NCI-H82 (cell line): ENCODE data around the gene TNNT3.
"Not testable (repeated sequence)": the region's sequence is repeated elsewhere in the genome, so short reads cannot be mapped to it uniquely, and the experiment has no call there.

Source experiments
- DNase-seq: peaks from one replicate; lab custom pipeline; 2025; lab: John Stamatoyannopoulos, UW

The TNNT3 gene

DNA sequence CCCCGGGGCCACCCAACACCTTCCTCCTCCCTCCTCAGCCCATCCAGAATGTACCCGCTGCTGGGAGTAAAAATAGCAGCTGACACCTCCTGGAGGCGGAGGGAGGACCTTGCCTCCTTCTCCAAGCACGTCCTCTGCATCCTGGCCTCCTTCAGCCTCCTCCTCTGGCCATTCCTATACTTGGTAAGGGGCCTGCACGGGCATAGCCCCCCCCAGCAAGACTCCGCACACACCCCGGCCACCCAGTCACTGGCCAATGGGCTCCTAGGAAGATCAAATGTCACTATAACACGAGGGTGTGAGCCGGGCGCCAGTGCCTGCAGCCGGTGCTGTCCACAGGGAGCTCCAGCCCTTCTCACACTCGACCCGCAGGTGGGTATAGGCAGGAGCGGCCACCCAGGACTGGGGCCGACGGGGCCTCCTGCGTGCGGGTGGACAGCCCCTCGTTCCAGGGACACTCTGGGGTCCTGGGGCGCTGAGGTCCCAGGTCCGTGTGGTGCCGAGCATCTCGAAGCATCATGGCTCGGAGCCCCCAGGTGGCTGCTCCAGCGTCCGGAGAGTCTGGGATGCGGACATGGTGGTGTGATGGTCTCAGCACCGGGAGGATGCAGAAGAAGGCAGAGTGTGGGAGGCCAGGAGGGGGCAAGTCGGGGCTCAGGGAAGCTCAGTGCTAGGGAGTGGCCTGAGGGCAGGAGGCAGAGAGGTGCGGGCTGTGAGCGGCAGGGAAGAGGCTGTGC, at the start of gene TNNT3:
Gene TNNT3 (plus strand): TSS at position 313 of the 737 bp plus-strand sequence. CDS start 3,172 bp downstream, outside the sequence.
- no peak for DNase-seq

- no peak for DNase-seq
These were observed 49.2 kb upstream of the TNNT3 start for GRCh38 chr11:1870326-1870696.

DNA sequence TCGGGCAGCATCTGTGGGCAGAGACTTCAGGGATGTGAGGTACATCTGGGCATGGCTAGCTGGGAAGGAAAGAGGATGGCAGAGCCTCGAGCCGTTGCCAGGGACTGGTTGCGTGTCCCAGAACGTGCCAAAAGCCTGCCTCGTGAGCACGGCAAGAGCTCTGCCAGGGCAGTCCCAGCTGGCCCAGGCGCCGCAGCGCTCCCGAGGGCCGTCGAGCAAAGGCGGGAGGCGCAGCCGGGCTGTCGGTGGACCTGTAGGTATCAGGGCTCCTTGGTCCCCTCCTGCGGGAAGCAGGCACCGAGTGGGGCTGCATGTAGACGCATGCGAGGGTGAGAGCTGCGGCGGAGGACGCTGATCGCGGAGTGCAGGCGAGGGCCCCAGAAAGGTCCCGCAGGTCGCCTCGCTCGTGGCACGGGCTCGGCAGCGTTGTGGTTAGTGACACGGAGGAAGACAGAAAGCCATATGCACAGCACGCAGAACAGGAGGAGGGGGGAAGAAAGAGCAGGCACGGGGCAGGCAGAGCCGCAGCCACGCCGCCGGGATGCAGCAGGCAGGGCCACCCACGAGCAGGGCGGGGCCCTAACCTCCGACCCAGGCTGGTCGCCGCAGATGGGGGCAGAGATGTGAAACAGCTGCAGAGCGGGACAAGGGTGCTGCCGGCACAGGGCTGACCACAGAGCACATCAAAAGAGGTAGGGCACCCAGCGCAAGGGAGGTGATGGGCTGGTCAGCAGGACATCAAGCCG, 48.6 kb upstream of the TNNT3 start:
- no peak for DNase-seq

- DNase-seq = no peak
These were observed 48.0 kb upstream of the TNNT3 start for GRCh38 chr11:1871531-1871930.

DNA sequence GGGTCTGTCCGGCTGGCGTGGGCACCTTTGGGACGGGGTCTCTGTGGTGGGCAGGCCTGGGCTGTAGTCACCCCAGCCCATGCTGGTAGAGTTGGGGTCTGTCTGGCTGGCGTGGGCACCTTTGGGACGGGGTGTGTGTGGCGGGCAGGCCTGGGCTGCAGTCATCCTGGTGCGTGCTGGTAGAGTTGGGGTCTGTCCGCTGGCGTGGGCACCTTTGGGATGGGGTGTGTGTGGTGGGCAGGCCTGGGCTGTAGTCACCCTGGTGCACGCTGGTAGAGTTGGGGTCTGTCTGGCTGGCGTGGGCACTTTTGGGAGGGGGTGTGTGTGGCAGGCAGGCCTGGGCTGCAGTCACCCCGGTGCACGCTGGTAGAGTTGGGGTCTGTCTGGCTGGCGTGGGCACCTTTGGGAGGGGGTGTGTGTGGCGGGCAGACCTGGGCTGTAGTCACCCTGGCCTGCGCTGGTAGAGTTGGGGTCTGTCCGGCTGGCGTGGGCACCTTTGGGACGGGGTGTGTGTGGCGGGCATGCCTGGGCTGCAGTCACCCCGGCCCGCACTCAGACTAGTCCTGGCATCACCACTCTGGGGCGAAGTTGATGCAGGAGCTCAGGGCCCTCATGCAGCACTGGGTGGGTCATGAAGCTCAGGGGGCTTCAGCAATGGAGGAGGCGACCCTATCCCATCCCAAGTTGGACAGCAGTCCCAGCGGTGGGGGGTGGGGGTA, 47.1 kb upstream of the TNNT3 start:
- no peak for DNase-seq

DNA sequence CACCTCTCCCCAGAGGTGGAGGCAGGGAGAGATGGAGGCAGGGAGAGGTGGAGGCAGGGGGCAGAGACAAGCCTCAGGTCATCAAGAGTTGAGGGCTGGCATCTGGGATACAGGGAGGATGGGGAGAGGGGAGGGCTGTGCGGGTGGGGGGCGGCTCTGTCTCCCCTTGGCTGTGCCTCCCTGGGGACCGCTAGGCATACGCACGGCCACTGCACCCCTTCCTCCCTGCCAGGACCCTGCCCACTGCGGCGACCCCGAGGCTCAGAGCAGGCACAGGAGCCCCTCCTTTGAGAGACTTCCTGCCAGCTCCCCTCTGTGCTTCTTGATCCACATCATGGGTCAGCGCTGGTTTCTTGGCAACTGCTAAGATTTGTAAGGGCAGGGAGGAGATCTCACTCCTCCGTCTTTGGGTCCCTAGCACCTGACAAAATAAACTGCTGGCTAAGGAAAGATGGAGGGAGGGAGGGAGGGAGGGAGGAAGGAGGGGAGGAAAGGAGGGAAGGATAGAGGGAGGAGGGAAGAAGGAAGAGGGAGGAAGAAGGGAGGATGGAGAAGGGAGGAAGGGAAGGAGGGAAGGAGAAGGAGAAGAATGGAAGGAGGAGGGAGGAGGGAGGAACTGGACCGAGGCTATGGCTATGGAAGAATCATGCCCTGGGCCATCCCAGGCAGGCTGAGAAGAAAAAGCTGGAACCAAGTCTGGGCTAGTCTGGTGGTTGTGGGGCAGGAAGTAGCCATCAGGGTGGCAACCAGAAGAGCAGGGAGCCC, 46.3 kb upstream of the TNNT3 start:
- DNase-seq = no peak

- not testable (repeated sequence) for DNase-seq
These were observed 45.7 kb upstream of the TNNT3 start for GRCh38 chr11:1873813-1874150.

DNA sequence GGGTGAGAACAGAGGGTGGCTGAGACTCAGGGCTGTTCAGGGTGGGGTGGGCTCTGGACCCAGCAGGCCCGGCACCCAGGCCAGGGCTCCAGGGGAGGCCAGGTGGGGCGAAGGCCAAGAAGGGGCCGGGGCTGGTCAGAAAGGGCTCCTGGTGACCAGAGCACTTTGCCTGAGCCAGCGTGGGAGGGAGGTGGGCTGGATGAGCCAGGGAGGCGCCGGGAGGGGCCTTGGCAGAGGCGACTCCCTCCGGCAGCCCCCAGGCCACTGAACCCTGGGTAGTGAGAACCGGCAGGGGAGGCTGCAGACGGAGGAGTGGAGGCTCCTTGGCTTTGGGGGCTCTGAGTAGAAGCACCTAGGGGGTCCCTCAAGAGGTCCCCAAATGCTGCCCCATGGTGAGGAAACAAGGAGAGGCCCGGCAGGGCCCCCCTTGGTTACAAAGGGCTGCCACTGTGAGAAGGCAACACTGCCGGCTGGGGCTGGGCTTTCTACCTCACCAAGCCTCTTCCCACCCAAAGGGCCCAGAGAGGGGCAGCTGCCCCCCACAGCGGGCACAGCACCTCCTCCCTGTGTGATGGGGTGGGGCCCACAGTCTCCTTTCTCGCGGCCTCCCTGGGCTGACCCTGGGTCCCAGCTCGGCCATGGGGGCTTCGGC, 44.9 kb upstream of the TNNT3 start:
- DNase-seq = not testable (repeated sequence)

DNA sequence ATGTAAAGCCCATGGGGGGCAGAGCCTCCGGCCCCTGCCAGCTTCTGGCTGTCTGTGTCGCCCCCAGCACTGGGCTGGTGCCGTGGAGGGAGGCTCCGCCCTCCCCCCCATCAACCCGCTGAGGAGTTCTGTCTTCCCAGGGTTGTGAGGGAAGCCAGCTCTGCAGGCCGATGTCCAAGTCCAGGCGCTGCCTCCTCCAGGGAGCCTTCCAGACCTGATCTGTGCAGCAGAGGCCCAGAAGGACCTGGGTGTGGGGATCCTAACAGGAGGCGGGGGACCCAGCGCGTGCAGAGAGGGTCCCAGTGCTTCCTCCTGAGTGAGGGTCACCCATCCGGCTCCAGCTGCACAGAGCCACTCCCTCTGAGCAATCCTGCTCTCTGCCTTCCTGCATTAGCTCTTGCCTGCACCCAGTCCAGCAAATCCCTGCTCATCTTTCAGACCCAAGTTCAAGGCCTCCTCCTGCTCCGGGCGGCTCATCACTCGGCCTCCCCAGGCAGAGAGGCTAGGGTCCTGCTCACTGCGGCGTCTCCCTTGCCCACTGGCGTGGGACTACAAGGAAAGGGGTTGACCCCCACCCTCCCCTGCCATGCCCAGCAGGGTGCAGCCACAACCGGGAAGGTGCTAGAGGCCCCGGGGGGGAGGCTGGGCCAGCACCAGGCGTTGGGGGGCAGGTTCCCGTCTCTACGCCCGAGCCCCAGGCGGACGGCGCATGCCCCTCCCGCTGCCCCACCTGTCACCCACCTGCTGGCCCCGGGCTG, 44.2 kb upstream of the TNNT3 start:
- DNase-seq = no peak

DNA sequence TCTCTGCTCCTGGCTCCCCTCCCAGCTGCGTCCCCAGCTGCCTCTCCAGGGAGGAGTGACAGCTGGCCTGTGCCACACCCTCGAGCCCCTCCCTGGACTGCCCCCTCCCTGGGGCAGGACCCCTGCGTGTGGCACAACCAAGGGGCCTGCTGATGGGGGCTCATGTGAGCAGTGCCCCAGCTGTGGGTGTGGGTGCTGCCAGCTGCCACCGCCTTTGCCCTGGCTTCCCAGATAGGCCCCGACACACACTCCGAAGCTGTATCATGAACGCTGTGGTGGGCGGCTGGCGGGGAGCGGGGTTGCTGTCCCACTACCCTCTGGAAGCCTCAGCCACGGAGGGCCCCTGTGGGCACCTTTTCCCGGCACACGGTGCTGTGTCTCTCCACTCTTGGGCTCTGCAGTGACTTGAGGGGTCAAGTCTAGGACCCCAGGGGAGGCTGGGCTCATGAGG, 43.6 kb upstream of the TNNT3 start:
- DNase-seq = not testable (repeated sequence)

DNA sequence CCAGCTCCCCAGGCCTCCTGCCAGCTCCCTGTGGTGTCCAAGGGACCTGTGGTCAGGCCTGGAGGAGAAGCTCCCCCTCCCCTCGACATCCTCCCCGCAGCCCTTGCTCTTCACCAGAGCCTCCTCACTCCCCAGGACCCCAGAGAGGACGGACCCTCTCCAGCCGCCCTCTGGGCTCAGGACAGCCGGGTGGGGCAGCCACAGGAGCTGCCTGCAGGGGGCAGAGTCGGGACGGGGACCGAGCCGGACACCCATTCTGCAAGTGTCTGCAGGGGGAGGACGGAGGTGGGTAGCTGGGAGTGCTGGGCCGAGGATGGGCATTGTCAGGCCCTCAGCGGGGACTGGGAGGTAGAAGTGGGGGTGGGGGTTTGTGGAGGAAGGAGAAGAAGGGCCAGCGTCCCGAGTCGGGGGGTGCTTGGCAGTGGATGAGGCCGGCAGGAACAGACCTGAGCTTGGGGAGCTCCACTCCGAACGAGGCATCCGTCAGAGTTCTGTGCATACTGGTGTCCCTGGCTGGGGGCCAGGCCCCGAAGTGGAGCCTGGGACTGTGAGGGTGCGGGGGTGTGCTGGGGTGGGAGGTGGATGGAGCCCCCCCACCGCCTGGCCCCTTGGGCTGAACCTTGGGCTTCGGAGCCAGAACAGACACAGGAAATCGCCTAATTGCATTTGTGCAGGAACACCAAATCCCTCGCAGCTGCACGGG, 43.0 kb upstream of the TNNT3 start:
- peak; percentile 13 for DNase-seq

DNA sequence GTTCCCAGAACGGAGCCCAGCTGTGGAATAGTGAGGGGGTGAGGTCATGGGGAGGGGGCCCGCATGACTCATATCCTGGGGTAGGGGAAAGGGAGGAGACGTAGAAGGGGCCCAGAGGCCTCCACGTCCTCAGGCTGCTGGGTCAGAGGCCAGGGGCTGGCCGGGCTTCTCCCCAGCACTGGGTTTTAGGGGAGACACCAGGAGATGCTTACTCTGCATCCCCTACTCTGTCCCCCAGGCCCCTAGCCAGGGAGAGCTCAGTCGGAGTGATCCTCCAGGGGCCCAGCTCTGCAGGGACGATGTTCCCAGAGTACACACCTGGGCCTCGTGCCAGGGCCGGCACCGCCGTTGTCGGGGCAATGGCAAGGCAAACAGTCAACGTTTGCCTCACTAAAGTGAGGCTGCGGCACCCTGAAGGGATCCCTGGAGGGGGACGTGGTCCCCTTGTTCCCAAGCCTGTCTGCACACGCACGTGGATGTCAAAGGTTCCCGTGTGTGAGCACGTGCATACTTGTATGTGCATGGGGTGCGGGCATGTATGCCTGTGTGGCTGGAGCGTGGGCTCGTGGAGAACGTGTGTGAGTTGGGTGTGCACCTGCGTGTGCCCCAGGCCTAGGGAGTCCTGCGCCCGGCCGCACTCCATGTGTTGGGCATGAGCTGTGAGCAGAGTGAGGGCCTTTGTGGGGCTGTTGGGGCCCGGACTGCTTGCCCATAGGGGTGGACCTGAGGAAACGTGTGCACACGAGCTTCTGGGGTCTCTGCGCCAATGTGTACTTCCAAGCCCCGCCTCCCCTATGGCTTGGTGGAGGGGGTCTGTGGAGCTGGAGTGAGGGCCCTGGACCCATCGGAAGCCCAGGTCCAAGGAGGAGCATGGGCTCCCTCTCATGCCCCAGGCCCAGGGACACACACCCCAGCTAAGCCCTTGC, 42.0 kb upstream of the TNNT3 start:
- no peak for DNase-seq

DNA sequence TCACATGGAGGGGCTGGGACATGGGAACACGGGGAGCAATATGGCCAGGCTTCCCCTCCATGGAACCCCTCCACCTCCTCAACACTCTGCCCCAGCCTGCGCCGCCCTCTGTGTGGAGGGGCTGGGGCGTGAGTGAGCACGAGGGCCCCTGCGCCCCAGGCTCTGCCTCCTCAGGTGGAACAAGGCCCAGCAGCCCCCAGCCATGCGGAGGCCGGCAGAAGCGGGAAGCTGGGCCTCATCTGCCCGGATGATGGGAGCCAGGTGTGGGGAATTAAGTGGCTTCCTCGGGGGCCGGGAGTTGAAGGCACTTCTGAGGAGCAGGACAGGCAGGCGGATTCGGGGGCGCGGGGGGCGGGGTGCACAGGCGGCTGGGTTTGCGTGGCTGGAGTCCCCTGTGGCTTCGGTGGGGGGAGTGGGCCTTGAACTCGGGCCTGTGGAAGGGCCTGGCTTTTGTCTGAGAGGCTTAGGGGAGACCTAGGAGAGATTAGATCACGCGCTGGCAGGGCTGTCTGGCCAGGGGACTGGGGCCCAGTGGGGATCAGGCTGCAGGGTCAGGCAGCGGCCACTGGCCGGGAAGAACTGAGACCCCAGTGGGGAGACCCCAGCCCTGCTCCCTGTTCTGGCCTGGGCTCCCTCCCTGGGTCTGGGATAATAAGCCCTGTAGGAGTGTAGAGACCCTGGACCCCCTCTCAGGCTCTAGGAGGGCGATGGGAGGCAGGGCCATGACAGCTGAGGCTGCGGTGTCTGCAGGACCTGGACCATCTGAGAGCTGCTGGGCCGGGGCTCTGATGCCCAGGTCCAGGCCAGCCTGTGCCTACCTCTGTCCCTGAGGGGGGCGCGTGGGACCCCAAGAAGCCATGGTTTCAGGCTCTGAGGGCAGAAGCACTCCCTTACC, 41.1 kb upstream of the TNNT3 start:
- no peak for DNase-seq

- DNase-seq = no peak
These were observed 40.1 kb upstream of the TNNT3 start for GRCh38 chr11:1879342-1879940.

GRCh38 chr11:1879941-1880720, 39.4 kb upstream of the TNNT3 start:
- no peak for DNase-seq

DNA sequence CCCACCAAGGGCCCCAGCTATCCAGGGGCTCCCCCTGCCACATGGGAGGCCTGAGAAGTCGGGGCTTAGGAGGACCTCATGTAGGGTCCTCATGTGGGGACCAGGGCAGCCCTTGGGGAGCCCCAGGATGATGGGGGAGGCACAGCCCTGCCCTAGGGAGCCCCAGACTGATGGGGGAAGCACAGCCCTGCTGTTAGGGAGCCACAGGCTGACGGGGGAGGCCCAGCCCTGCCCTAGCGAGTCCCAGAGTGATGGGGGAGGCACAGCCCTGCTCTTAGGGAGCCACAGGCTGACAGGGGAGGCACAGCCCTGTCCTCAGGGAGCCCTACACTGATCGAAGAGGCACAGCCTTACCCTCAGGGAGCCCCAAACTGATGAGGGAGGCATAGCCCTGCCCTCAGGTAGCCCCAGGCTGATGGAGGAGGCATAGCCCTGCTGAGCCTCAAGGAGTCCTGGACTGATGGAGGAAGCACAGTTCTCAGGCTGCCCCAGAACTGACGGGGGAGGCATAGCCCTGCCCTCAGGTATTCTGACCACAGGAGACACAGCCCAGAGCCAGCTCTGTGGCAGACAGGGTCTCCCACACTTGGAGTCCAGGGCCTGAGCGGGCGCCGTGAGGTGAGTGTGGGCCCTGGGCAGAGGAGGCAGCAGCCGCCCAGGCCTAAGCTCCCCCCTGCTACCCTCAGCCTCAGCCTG, 38.6 kb upstream of the TNNT3 start:
- no peak for DNase-seq
